Omental fat pad (tissue), 4 donors: ENCODE measurements around the gene GALNTL6. TPM values are rescaled to one million over a fixed set of nuclear protein-coding genes. Genes with fewer than 3 reads are reported as not detected.

ENCODE experiments used
- ATAC-seq: fragments of 150-250 bp; one replicate; pipeline ENCODE4 v1.9.1; 2016; ENCODE audit warnings: mild to moderate bottlenecking, moderate library complexity; ENCODE audit not compliant: low FRiP score
- DNase-seq: peaks from one replicate; pipeline ENCODE4 v3.0.0-alpha.2; 2019; ENCODE audit warnings: low spot score
- total RNA-seq, 4 donors: library from RNA; depleted of rRNA; stranded (reverse); fragments of >200 nt; gene quantifications; one replicate each; pipeline ENCODE4 v1.1.0, GENCODE V29; 2016
- TF ChIP-seq, protein P1 (sequence below), 3 donors: fragments of 450-650 bp; IDR thresholded peaks; one replicate each; pipeline ENCODE4 v1.5.1; 2016 to 2017; ENCODE audit warnings: antibody characterized with exemption in 3 of 3, mild to moderate bottlenecking in 3 of 3, moderate library complexity in 2 of 3

GALNTL6 gene
- total RNA-seq, 4 donors from 2014 or later = not detected

DNA sequence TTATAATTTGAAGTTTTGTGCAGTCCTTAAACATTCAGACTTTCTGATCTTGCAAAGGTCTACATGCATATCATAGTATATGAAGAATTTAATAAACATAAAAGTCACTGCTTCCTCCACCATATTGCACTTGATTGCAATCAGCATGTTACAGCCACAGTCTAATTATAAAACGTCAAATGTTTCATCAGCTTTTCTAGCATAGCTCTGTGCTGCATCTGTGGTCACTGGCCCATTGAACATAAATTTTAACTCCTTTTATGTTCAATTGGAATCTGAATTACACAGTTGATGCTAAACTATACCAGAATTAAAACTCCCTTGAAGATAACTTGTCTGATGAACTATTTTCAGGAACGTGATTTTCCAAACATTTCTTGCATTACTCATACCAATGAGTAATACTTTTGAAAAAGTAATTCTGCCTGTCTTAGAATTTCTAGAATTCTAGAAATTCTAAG, 329.1 kb downstream of the GALNTL6 start:
- ATAC-seq (no peak), DNase-seq (no peak)
- TF ChIP-seq, protein P1, sequence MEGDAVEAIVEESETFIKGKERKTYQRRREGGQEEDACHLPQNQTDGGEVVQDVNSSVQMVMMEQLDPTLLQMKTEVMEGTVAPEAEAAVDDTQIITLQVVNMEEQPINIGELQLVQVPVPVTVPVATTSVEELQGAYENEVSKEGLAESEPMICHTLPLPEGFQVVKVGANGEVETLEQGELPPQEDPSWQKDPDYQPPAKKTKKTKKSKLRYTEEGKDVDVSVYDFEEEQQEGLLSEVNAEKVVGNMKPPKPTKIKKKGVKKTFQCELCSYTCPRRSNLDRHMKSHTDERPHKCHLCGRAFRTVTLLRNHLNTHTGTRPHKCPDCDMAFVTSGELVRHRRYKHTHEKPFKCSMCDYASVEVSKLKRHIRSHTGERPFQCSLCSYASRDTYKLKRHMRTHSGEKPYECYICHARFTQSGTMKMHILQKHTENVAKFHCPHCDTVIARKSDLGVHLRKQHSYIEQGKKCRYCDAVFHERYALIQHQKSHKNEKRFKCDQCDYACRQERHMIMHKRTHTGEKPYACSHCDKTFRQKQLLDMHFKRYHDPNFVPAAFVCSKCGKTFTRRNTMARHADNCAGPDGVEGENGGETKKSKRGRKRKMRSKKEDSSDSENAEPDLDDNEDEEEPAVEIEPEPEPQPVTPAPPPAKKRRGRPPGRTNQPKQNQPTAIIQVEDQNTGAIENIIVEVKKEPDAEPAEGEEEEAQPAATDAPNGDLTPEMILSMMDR (IDR thresholded peaks at IDR 0.05) = no peak

DNA sequence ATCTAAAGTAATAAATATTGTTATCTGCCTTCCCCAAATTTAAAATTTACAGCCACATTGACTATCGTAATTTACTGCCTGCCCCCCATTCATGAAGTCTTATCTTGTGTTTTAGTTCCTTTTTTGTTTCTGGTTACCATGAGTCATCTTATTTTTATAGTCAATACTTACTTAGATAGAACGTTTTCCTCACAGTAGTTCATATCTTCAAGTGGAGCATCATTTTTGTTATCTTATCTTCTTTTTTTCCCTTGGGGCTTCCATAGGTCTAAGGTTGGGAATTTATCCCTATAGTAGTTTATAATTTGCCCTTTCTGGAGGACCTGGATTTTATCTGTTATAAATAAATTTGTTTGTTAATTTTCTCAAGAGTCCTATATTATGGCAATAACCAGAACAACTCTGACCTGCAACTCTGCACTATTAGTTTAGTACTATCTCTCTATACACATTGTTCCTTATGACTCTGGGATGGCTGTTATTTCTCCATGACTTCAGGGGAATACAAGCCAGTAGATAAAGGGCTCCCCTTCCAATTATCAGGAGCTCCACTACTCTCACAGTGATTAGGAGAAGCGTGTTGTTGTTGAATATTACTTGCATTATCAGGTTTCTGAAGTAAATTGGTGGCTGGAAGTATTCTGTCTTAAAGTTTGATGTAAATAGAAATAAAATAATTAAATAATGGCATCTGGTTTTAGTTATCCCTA, 330.6 kb downstream of the GALNTL6 start:
- TF ChIP-seq, protein P1 (IDR thresholded peaks at IDR 0.05) = no peak
- ATAC-seq = no peak
- DNase-seq = no peak

DNA sequence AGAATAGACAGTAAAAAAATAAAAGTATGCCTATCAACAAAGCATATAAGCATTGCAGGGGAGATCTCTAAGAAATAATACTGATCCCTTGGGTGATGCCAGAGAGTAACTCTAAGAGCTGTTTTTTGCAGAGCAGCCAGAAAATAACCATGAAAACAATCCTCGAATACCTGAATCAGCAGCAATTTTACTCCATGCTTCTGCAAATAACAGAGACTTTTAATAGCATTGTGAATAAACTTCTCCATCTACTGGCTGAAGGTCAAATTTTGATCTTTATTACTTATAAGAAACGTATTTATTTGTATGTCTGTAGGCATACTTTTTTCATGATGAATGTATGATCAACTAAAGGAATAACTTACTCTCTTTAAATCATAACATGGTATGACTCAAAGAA, 334.5 kb downstream of the GALNTL6 start:
- TF ChIP-seq, protein P1 (IDR thresholded peaks at IDR 0.05) = no peak
- DNase-seq (no peak), ATAC-seq (no peak)

DNA sequence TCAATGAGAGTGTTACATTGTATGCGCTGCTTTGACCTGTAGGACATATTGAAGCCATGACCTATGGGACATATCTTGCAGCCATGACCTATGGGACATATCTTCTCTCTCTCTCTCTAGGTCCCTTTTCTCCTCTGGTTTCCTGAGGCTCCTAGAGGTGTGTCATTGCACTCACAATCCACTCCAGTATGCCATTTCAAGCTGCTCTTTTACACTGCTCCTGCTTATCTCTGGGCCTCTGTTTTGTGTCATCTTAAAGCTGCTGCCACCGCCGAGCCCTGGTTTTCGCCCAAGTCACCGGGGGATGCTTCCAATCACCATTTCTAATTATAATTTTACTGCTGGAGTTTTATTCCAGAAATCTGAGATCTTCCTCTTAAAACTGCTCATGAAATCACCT, 336.1 kb downstream of the GALNTL6 start:
- TF ChIP-seq, protein P1 (IDR thresholded peaks at IDR 0.05) = no peak
- ATAC-seq = no peak
- no peak for DNase-seq

DNA sequence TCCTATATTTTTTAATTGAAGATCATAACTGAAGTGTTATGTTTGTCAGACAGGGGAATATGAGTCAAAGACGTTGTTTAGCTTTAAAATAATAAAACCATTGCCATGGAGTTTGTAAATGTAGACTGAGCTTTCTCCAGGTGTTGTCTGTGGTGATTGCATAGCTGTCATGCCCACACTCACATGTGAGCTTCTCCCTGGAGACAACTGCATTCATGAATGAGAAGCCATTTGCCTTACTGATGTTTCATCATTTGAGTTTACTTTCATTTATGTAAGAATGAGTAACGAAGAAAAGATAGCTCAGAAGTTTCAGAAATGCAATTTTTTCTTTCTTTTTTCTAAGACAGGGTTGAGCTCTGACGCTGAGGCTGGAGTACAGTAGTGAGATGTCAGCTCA, 339.1 kb downstream of the GALNTL6 start:
- ATAC-seq (no peak), DNase-seq (no peak)
- TF ChIP-seq, protein P1 (IDR thresholded peaks at IDR 0.05) = no peak

DNA sequence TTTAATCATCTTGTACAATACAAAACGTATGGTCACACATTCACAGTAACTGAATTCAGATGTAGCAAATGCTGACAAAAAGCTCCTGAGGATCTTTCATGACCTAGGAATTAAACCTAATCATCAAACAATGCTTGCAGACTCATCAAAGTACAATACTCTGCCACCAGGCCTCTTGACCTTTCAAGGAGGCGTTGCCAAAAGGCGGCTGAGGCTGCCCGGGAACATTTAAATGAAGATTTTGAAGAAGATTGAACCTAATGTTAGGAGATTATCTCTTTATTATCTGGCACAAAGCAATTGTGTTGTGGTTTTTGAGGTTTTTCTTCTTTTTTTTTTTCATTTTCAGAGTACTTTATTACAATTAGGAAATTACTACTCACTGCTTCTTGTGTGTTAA, 340.5 kb downstream of the GALNTL6 start:
- TF ChIP-seq, protein P1 (IDR thresholded peaks at IDR 0.05) = no peak
- ATAC-seq (no peak), DNase-seq (no peak)

DNA sequence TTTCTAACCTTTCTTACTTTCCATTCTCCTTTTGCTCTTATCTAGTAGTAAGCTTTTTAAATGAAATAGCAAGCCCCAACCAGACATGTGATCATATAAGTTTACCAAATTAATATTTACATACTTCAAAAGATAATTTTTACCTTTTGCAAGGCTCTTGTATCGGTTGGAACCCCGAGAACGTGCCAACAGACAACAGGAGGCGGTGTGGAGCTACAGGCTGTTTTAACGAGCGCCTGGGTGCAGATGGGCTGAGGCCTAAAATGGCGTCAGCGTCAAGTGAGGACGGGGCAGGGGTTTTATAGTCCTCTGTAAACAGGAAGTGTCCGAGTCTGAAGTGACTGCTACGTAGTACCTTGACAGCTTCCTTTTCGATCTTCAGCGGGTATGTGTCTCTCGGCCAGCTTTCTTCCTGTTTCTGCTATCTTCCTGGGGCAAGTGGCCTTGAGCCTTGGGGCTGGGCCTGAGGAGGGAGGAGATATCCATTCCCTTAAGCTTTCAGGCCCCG, 342.7 kb downstream of the GALNTL6 start:
- ATAC-seq (no peak), DNase-seq (no peak)
- TF ChIP-seq, protein P1 (IDR thresholded peaks at IDR 0.05) = no peak
